Neuron (in vitro differentiated cells): Measurements from ENCODE around the gene HSH2D.
"Not testable (repeated sequence)": the region's sequence is repeated elsewhere in the genome, so short reads cannot be mapped to it uniquely, and the experiment has no call there.

Experiments
- H2AFZ ChIP-seq: one replicate; pipeline ENCODE4 v1.6.1; 2013; ENCODE audit warnings: low read depth, mild to moderate bottlenecking, inconsistent platforms, low read length, moderate library complexity
- H3K27me3 ChIP-seq: one replicate; pipeline ENCODE4 v1.6.1; 2013; ENCODE audit warnings: low read length; ENCODE audit not compliant: insufficient read depth
- H3K36me3 ChIP-seq: one replicate; pipeline ENCODE4 v1.6.1; 2013; ENCODE audit warnings: low read length; ENCODE audit not compliant: insufficient read depth
- H3K4me1 ChIP-seq: one replicate; pipeline ENCODE4 v1.6.1; 2013; ENCODE audit warnings: low read length; ENCODE audit not compliant: insufficient read depth
- H3K4me3 ChIP-seq: 2 replicates; pipeline ENCODE4 v1.5.1; 2013; ENCODE audit warnings: mild to moderate bottlenecking, low read length, moderate library complexity
- H3K9me3 ChIP-seq: one replicate; pipeline ENCODE4 v1.6.1; 2013; ENCODE audit warnings: low read length

The HSH2D gene

GRCh38 chr19:16111909-16112752 is 31.4 kb upstream of the HSH2D start:
- Histone ChIP-seq H3K4me3 (peak overlapping the region; percentile 85), H3K9me3 (no peaks in the 10 kb centered on the region), H2AFZ (peak overlapping the region; percentile 19)

DNA sequence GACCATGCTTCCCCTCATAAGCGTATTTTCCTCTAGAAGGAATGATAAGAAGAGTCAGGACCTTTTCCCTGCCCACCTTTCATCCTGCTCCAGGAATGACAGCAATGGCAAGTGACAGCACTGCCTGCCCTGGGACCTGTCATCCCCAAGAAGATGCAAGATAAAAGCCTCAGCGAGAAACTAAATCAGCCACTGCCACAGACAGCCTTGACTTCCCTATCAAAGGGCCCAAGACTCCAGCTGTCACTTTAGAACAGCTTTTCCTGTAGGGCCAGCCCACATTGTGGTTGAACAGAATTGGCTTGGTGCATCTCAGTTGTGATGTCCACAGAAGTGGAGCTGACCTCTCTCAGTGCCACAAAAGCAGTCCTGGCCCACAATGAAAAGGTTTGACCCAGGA is 30.7 kb upstream of the HSH2D start:
- H2AFZ ChIP-seq = no peak overlapping the region
- H3K9me3 ChIP-seq = no peaks in the 10 kb centered on the region
- H3K27me3 ChIP-seq = no peaks in the 10 kb centered on the region
- H3K4me1 ChIP-seq = peaks cover 10% of the 10 kb centered on the region
- peaks cover 23% of the 10 kb centered on the region for H3K36me3 ChIP-seq
- H3K4me3 ChIP-seq = peak overlapping the region; percentile 85

More at GRCh38 chr19:16111909-16112752, 31.4 kb upstream of the HSH2D start:
- Histone ChIP-seq H3K36me3 (peaks cover 23% of the 10 kb centered on the region), H3K27me3 (no peaks in the 10 kb centered on the region), H3K4me1 (peaks cover 10% of the 10 kb centered on the region)

DNA sequence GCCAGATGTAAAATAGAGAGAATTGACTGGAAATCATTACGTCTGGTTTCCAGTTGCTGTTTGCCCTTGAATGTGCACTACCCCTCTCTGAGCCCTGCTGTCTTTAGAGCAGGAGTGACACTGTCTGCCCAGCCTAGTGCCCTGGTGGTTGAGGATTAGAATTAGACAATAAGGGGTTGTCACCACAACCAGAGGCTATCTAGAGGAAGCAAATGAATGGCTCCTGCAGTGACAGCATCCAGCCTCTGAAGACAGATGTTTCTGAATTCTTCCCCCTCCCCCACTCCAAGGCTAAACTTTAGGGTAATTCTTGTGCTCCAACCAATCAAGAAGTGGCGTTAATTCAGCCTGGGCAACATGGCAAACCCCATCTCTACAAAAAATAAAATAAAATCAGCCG is 29.8 kb upstream of the HSH2D start:
- H3K4me3 ChIP-seq = no peak overlapping the region
- H3K27me3 ChIP-seq = no peaks in the 10 kb centered on the region
- H3K9me3 ChIP-seq = no peaks in the 10 kb centered on the region
- H3K36me3 ChIP-seq = peaks cover 32% of the 10 kb centered on the region
- H2AFZ ChIP-seq = no peak overlapping the region
- peaks cover 10% of the 10 kb centered on the region for H3K4me1 ChIP-seq

DNA sequence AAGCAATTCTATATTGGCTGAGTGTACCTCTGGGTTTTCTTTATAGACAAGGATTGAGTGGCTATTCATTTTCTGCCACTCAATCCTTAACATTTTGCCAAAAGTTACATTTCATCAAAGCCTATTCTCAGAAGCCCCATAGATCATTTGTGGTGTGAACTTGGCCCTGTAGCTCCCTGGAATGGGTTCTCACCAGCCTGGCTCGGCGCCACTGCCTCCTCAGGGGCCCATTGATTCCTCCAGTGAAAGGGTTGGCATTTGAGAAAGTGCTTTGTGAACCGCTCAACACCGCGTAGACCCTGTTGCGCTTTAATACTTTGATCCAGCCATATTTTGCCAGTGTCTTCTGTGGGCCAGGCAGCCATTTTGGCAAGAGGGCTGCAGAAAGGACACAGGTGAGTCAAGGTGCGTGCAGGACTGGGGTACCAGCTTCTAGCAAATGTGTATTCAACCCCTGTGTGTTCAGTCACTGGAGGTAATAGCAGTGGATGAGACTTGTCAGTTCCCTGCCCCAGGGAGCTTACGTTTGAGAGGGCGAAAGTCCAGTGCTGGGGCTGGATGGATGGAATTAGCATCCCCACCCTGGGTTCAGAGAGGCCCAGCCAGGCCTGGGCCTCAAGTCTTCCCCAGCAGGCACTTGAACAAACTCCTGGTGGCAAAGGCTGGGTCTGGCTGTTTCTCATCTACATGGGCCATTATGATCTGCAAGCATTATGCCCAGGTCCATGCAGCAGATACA is 28.0 kb upstream of the HSH2D start:
- Histone ChIP-seq H3K9me3 (no peaks in the 10 kb centered on the region), H3K27me3 (no peaks in the 10 kb centered on the region), H2AFZ (no peak overlapping the region), H3K36me3 (peaks cover 39% of the 10 kb centered on the region), H3K4me1 (peaks cover 10% of the 10 kb centered on the region), H3K4me3 (no peak overlapping the region)

DNA sequence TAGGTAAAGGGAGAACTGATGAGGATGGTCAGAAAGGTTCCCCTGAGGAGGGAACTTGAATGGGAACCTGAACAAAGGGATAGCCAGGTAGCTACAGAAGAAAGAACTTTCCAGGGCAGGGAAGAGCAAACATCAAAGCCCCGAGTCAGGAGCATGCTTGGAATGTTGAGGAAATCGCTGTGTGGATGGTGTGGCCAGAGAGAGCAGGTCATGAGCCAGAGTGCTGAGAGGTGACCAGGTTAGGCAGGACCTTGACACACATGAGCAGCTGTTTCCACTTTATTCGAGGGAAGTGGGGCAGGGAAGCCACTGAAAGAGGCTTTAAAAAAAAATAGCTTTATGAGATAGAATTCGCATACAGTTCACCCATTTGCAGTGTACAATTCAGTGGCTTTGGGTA is 27.4 kb upstream of the HSH2D start:
- H3K4me3 ChIP-seq = no peak overlapping the region
- H3K4me1 ChIP-seq = peaks cover 10% of the 10 kb centered on the region
- no peaks in the 10 kb centered on the region for H3K27me3 ChIP-seq
- H3K9me3 ChIP-seq = no peaks in the 10 kb centered on the region
- no peak overlapping the region for H2AFZ ChIP-seq
- H3K36me3 ChIP-seq = peaks cover 43% of the 10 kb centered on the region

DNA sequence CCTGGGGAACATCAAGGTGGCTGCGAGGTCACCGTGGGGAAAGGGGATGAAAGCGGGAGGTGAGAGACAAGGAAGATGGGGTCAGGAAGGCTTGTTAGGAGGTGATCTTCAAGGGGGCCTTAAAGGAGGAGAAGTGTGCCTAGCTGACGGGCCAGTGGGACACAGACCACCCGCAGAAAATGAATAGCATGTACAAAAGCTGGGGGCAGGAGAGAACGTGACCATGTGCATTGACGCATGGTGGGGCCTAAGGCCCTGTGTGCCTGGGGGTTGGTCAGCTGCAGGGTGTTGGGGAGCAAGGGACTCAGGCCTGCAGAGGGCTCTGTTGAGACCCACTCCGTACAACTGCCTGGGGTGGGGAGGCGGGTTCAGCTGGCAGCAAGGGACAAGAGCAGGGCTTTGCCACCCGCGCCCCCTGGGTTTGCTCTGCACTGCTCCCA is 25.9 kb upstream of the HSH2D start:
- Histone ChIP-seq H3K27me3 (no peaks in the 10 kb centered on the region), H3K4me1 (peaks cover 5% of the 10 kb centered on the region), H3K36me3 (peaks cover 59% of the 10 kb centered on the region), H3K9me3 (no peaks in the 10 kb centered on the region), H3K4me3 (no peak overlapping the region), H2AFZ (no peak overlapping the region)

DNA sequence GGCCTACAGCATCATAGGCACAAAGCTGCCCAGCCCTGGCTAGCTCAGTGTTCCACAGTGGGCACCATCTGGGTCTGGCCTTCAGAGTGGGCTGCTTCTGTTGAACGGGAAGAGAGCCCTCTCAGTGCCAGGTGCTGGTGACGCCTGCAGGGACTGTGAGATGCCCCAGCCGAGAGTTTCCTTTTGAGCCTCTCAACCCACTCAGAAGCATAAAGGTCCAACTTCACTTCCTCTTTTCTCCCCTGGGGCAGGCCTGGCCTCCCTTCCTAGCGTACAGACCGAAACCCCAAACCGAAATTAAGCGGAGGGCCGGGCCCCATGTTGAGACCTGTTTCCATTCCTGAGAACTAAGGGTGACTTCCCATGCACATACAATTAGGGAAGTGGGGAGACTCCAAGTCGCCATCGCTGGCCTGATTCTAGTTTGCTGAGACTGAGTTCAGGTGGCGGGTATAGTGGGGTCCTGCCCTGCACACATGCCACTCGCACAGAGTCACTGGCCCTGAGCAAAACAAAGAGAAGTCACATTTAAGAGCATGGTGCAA is 24.9 kb upstream of the HSH2D start:
- Histone ChIP-seq H3K4me1 (no peaks in the 10 kb centered on the region), H3K9me3 (no peaks in the 10 kb centered on the region), H3K4me3 (no peak overlapping the region), H2AFZ (no peak overlapping the region), H3K27me3 (no peaks in the 10 kb centered on the region), H3K36me3 (peaks cover 61% of the 10 kb centered on the region)

DNA sequence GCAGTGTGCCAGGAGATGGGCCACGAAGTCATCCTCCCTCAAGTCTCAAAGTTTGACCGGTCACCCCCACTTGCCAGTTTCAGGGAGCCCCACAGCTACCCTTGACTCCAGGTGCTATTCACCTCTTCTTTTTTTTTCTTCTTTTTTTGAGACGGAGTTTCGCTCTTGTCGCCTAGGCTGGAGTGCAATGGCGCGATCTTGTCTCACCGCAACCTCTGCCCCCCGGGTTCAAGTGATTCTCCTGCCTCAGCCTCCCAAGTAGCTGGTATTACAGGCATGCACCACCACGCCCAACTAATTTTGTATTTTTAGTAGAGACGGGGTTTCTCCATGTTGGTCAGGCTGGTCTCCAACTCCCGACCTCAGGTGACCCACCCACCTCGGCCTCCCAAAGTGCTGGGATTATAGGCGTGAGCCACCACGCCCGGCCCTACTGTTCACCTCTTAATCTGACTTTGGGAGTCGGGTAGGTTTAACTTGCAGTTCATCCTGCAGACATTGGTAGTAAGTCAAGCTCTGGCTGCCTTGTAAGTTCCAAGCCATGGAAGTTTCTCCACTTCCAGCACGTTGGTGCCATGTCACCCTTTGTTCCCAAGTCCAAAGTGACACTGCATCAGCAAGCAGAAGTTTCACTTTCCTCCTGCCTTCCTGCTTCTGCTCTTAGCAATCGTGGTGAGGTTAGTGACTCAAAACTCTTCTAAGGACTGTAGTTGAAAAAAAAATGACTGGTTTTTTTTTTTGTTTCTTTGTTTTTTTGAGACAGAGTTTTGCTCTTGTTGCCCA is 24.2 kb upstream of the HSH2D start:
- H3K27me3 ChIP-seq, H2AFZ ChIP-seq, H3K4me3 ChIP-seq, H3K9me3 ChIP-seq, H3K4me1 ChIP-seq: not testable (repeated sequence)
- H3K36me3 ChIP-seq = peaks cover 64% of the 10 kb centered on the region

DNA sequence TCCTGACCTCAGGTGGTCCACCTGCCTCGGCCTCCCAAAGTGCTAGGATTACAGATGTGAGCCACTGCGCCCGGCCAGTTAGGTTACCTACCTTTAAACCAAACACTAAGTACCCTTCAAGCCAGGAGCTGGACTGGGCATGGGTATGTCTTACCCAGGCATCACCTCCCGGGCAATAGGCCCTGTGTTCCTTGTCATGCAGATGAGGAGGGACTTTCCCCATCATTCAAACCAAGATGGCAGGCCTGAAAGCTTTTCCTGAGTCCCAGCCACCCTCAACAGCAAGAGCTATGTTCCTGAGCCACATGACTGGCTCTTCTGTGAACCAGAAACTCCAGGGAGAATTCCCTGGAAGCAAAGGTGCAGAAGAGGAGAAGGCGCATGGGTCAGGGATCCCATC is 22.3 kb upstream of the HSH2D start:
- H3K27me3 ChIP-seq = no peaks in the 10 kb centered on the region
- H3K36me3 ChIP-seq = peaks cover 74% of the 10 kb centered on the region
- no peak overlapping the region for H3K4me3 ChIP-seq
- H3K9me3 ChIP-seq = no peaks in the 10 kb centered on the region
- no peaks in the 10 kb centered on the region for H3K4me1 ChIP-seq
- no peak overlapping the region for H2AFZ ChIP-seq

- no peak overlapping the region for H3K4me3 ChIP-seq
- H3K4me1 ChIP-seq = no peaks in the 10 kb centered on the region
- no peaks in the 10 kb centered on the region for H3K27me3 ChIP-seq
- H3K36me3 ChIP-seq = peaks cover 76% of the 10 kb centered on the region
- no peak overlapping the region for H2AFZ ChIP-seq
- no peaks in the 10 kb centered on the region for H3K9me3 ChIP-seq
These were observed 21.5 kb upstream of the HSH2D start for GRCh38 chr19:16121967-16122366.

DNA sequence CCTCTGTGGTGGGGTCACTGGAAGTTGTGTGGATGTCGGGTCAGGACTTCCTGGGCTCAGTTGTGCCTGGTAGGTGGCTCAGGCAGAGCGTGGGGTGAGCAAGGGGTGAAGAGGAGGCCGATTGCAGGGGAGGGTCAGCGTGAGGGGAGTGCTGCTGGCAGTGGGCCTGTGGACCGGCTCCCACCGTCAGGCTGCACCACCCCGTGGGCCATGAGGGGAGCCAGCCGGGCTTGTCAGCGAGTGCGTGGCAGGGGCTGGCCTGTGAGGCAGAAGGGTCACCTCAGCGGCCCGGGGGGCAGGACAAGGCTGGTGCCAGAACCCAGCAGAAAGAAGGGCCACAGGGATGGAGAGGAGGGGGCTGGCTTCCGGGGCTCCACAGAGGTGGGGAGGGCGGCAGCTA is 18.5 kb upstream of the HSH2D start:
- Histone ChIP-seq H3K9me3 (peaks cover 1% of the 10 kb centered on the region), H3K4me3 (no peak overlapping the region), H3K36me3 (peaks cover 86% of the 10 kb centered on the region), H3K4me1 (no peaks in the 10 kb centered on the region), H2AFZ (no peak overlapping the region), H3K27me3 (no peaks in the 10 kb centered on the region)

DNA sequence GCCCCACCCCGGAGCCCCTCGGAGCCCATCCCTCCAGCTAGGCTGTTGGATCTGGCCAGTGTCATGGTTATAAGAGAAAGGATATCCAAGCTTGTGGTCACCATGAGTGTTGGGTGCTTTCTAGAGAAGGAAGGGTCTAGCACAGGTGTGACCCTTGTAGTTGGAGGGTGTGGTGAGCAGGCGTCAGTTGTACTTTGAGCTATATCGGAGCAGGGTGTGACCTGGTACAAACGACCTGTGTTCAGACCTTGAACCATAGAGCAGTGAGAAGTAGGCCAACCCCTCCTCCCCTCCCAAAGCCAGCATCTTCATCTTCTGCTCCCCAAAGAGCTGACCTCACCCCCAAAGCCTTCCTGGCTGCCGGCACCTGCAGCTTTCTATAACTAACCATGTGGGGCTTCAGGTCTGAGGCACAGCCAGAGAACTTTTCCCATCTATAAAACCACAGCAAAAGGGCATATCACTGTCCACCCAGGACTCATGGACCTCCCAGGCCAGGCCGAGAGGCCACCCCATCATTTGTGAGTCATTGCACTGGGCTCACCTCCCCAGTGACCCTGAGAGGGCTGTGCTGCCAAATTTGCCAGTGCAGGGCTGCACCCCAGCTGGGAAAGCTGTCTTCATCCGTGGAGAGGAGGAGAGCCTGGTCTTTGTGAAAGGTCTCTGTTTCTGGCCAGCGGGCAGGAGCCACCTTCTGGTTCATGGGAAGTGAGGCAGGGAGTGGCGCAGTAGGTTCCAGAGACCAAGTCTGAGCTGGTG is 17.6 kb upstream of the HSH2D start:
- Histone ChIP-seq H3K36me3 (peaks cover 86% of the 10 kb centered on the region), H3K27me3 (no peaks in the 10 kb centered on the region)

More for the DNA sequence above, 17.6 kb upstream of the HSH2D start:
- no peak overlapping the region for H2AFZ ChIP-seq
- no peak overlapping the region for H3K4me3 ChIP-seq
- no peaks in the 10 kb centered on the region for H3K4me1 ChIP-seq
- peaks cover 1% of the 10 kb centered on the region for H3K9me3 ChIP-seq
